ENCODE results near the gene KRTAP29-1.
"Not testable (repeated sequence)": the region's sequence is repeated elsewhere in the genome, so short reads cannot be mapped to it uniquely, and the experiment has no call there.

The KRTAP29-1 gene

DNA sequence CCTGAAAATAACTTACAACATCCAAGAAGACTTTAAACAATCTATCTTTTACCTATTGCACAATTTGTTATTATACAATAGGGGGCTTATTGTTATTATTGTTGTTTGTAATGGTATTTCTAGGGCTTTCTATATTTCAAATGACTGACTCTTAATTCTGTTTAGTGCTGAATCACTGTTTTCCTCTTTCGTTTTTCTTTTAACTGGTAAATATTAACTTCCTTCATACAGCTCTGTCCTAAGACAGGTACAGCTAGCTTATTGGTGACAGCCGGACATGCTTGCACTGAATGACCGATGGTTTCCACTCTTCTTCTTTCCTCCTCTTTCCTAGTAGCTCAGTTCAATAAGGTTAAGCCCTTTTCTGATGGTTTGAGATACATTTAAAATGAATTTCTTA is 15.6 kb downstream of the KRTAP29-1 start:
- H3K4me1 Mint-ChIP-seq: peaks cover 4% of the 10 kb centered on the region
- no peak overlapping the region for H3K4me3 Mint-ChIP-seq
- H3K9me3 Mint-ChIP-seq: no peaks in the 10 kb centered on the region
- no peak for ATAC-seq
- no peaks in the 10 kb centered on the region for H3K36me3 Mint-ChIP-seq
- H3K27me3 Mint-ChIP-seq: peaks cover 14% of the 10 kb centered on the region
- no peak overlapping the region for H3K27ac Mint-ChIP-seq

DNA sequence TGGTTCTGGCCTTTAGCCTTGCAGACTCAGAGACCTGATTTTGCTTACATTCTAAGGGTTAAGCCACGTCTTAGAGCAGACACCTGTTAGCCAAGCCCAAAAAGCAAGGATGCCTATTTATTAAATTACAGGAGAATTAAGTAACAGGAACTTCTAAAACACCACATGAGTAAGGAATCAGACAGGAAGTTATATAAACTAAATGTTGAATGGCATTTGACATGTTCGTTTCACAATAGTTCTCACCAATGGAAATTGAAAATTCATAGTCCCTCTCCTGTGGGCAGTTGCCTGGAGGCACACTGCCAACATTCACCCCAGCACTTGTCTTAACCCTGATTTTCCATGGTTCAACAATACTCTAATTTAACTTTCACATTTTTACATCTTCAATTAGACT is 18.1 kb downstream of the KRTAP29-1 start:
- no peaks in the 10 kb centered on the region for H3K9me3 Mint-ChIP-seq
- ATAC-seq: no peak
- no peaks in the 10 kb centered on the region for H3K36me3 Mint-ChIP-seq
- H3K27ac Mint-ChIP-seq: no peak overlapping the region
- no peak overlapping the region for H3K4me3 Mint-ChIP-seq
- peaks cover 4% of the 10 kb centered on the region for H3K4me1 Mint-ChIP-seq
- peaks cover 9% of the 10 kb centered on the region for H3K27me3 Mint-ChIP-seq

DNA sequence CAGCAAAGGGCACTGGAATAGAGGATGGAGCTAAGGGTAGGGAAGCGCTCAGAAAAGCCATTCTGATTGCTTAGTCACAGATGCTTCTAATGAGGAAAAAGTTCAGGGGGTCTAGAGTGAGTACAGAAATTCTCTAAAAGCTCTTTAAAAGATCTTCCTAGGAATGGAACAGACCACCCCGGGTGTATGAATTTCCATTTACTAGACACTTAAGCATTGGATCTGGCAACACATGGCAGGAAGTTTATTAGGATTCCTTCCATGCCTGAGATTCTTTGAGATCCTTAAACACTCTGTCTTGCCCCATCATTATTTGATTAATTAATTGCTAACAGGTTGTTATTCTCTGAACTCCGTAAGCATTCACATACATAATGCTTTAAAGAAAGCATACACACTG is 18.6 kb downstream of the KRTAP29-1 start:
- Mint-ChIP-seq H3K4me1 (peaks cover 3% of the 10 kb centered on the region), H3K27me3 (peaks cover 9% of the 10 kb centered on the region), H3K36me3 (no peaks in the 10 kb centered on the region), H3K27ac (no peak overlapping the region), H3K9me3 (no peaks in the 10 kb centered on the region), H3K4me3 (no peak overlapping the region)
- no peak for ATAC-seq

DNA sequence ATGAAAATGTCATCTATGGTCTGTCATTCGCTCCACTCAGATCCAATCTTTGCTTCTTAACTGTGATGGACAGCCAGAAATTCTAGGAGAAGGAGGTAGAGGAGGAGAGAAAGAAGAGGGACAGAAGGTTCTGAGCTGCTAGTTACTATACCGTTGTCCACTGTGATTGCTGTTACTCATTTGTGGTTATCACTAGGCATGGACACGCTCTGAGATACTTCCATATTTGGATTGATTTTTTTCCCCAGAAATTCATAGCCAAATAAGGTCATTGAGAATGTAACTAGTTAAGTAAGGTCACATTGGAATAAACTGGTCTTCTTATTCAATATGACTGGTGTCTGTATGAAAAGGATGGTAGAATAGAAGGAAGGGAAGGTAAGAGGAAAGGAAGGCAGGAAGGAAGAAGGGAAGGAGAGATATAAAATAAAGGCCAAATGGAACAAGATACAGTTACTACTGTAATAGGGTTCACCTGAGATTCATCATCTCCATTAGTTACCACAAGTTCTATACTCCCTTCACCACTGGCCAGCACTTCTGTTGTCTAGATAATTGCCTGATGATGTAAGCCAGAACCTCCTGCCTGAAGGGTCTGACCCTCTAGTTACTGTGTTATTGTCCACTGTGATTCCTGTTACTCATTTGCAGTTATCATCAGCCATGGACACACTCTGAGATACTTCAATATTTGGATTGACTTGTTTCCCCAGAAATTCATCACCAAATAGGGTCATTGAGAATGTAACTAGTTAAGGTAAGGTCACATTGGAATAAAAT is 24.3 kb downstream of the KRTAP29-1 start:
- Mint-ChIP-seq H3K4me1 (no peaks in the 10 kb centered on the region), H3K36me3 (no peaks in the 10 kb centered on the region), H3K27me3 (peaks cover 22% of the 10 kb centered on the region), H3K9me3 (no peaks in the 10 kb centered on the region), H3K4me3 (no peak overlapping the region), H3K27ac (no peak overlapping the region)
- no peak for ATAC-seq

DNA sequence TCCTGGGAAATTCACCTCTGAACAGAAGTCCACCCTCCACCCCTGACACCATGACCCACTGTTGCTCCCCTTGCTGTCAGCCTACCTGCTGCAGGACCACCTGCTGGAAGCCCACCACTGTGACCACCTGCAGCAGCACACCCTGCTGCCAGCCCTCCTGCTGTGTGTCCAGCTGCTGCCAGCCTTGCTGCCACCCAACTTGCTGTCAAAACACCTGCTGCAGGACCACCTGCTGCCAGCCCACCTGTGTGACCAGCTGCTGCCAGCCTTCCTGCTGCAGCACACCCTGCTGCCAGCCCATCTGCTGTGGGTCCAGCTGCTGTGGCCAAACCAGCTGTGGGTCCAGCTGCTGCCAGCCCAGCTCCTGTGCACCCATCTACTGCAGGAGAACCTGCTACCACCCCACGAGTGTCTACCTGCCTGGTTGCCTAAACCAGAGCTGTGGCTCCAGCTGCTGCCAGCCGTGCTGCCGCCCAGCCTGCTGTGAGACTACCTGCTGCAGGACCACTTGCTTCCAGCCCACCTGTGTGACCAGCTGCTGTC is 26.9 kb downstream of the KRTAP29-1 start, which contains the start of gene KRTAP9-7:
Gene KRTAP9-7, plus strand, starts transcription at position 51 of the 543 bp plus-strand sequence. Its CDS starts 0 bp downstream, at position 51.
- not testable (repeated sequence) for H3K4me3 Mint-ChIP-seq, H3K4me1 Mint-ChIP-seq

DNA sequence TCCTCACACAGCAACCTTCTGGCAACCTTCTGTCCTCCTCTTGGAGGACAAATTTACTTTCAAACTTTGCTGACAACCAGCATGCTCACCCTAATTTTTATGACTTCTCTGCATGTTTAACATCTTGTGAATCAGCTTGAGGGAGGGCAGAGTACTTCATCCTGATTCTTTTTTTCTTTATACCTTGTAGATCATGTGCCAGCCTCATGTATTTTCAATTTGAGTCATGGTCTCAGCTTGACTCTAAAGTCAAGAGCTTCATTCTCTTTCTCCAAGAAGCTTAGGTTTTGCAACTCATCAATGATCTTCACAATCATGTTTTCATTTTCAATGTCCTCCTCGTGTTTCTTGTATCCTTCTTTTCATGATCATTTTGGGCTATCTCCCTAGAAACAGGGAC is 30.8 kb downstream of the KRTAP29-1 start:
- Mint-ChIP-seq H3K4me1 (no peaks in the 10 kb centered on the region), H3K9me3 (no peaks in the 10 kb centered on the region), H3K36me3 (no peaks in the 10 kb centered on the region), H3K4me3 (no peak overlapping the region), H3K27ac (no peak overlapping the region), H3K27me3 (peaks cover 40% of the 10 kb centered on the region)
- no peak for ATAC-seq

More for the DNA sequence above, 26.9 kb downstream of the KRTAP29-1 start, which contains the start of gene KRTAP9-7:
- H3K27me3 Mint-ChIP-seq: peaks cover 24% of the 10 kb centered on the region
- H3K36me3 Mint-ChIP-seq, H3K27ac Mint-ChIP-seq, H3K9me3 Mint-ChIP-seq, ATAC-seq: not testable (repeated sequence)

DNA sequence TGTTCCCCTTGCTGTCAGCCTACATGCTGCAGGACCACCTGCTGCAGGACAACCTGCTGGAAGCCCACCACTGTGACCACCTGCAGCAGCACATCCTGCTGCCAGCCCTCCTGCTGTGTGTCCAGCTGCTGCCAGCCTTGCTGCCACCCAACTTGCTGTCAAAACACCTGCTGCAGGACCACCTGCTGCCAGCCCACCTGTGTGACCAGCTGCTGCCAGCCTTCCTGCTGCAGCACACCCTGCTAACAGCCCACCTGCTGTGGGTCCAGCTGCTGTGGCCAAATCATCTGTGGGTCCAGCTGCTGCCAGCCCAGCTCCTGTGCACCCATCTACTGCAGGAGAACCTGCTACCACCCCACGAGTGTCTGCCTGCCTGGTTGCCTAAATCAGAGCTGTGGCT is 31.3 kb downstream of the KRTAP29-1 start:
- H3K4me3 Mint-ChIP-seq, H3K4me1 Mint-ChIP-seq, H3K9me3 Mint-ChIP-seq, H3K27ac Mint-ChIP-seq, ATAC-seq, H3K36me3 Mint-ChIP-seq: not testable (repeated sequence)
- H3K27me3 Mint-ChIP-seq: peaks cover 40% of the 10 kb centered on the region

DNA sequence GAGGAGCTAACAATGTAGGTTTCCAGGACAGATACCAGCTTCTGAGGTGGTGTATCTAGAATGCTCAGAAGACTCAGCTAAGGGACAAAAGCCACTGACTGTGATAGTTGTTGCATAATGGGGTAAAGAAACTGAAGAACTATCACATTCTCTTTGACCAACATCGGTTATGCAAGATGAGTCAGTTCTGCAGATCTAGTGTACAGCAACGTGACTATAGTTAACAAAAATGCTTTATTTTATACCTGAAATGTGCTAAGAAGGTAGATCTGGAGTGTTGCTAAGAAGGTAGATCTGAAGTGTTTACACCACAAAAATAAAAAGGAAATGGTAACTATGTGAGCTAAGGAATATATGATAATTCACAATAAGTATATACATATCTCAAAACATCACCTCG is 34.9 kb downstream of the KRTAP29-1 start:
- no peaks in the 10 kb centered on the region for H3K36me3 Mint-ChIP-seq
- no peak overlapping the region for H3K4me3 Mint-ChIP-seq
- no peak for ATAC-seq
- H3K9me3 Mint-ChIP-seq: peaks cover 3% of the 10 kb centered on the region
- no peak overlapping the region for H3K27ac Mint-ChIP-seq
- no peaks in the 10 kb centered on the region for H3K4me1 Mint-ChIP-seq
- H3K27me3 Mint-ChIP-seq: peaks cover 51% of the 10 kb centered on the region

DNA sequence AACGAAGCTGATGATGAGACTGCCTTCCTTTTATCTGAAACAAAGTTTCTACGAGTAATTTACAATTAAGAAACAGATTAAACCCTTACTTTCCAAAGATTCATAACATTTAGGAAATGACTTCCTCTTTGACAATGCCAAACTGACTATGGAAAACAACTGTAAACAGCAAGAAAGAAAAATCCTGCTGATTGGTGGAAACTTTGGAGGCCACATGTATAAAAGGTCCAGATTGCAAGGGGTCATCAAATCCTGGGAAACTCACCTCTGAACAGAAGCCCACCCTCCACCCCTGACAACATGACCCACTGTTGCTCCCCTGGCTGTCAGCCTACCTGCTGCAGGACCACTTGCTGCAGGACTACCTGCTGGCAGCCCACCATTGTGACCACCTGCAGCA is 37.6 kb downstream of the KRTAP29-1 start, which contains the start of gene KRTAP9-6:
Gene KRTAP9-6, plus strand, starts transcription at position 301 of the 400 bp plus-strand sequence. Its CDS starts 0 bp downstream, at position 301.
- no peak within 1 kb of the TSS for H3K27ac Mint-ChIP-seq
- no peak for ATAC-seq
- H3K9me3 Mint-ChIP-seq: peaks cover 3% of the 10 kb centered on the region
- H3K27me3 Mint-ChIP-seq: peaks cover 54% of the 10 kb centered on the region
- no peaks in the 10 kb centered on the region for H3K4me1 Mint-ChIP-seq
- H3K4me3 Mint-ChIP-seq: no peak within 1 kb of the TSS
- no peaks in the 10 kb centered on the region for H3K36me3 Mint-ChIP-seq

DNA sequence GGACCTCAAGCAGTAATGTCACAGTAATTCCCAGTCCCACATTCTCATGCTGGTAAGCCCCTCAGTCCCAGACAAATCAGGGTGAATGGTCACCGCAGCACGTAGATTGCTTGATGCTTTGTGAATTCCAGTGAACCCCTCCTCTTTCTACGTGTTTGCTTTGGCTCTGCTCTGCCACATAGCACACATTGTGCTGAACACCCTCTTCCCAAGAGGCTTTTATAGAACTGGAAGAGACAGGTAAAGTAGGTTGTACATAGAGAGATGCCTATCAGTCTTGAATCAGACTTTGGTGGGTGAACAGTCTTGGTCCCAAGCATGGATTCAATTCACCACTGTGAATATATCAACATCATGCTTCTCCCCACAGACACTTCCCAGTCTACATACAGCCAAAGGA is 38.1 kb downstream of the KRTAP29-1 start:
- no peak for ATAC-seq
- no peaks in the 10 kb centered on the region for H3K36me3 Mint-ChIP-seq
- H3K27ac Mint-ChIP-seq: no peak overlapping the region
- peaks cover 57% of the 10 kb centered on the region for H3K27me3 Mint-ChIP-seq
- H3K4me1 Mint-ChIP-seq: no peaks in the 10 kb centered on the region
- peaks cover 3% of the 10 kb centered on the region for H3K9me3 Mint-ChIP-seq
- no peak overlapping the region for H3K4me3 Mint-ChIP-seq

DNA sequence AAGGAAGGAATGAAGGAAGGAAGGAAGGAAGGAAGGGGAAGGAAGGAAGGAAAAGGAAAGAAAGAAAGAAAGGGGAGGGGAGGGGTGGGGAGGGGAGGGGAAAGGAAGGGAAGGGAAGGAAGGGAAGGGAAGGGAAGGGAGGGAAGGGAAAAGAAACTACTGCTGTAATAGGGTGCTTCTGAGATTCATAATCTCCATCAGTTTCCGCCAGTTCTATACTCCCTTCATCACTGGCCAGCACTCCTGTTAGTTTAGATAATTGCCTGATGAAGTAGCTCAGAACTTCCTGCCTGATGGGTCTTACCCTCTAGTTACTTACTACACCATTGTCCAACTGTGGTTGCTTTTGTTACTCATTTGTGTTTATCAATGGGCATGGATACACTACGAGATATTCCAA is 39.4 kb downstream of the KRTAP29-1 start:
- H3K36me3 Mint-ChIP-seq: no peaks in the 10 kb centered on the region
- ATAC-seq: no peak
- H3K27ac Mint-ChIP-seq: no peak overlapping the region
- no peaks in the 10 kb centered on the region for H3K4me1 Mint-ChIP-seq
- H3K9me3 Mint-ChIP-seq: peaks cover 3% of the 10 kb centered on the region
- H3K27me3 Mint-ChIP-seq: peaks cover 59% of the 10 kb centered on the region
- H3K4me3 Mint-ChIP-seq: no peak overlapping the region

DNA sequence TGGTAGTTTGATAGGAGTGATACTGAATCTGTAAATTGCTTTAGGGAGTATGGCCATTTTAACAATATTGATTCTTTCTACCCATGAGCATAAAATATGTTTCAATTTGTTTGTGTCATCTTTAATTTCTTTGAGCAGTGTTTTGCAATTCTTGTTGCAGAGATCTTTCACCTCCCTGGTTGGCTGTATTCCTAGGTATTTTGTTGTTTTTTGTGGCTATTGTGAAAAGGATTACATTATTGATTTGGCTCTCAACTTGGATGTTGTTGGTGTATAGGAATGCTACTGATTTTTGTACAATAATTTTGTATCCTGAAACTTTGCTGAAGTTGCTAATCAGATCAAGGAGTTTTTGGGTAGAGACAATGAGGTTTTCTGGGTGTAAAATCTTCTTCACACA is 44.2 kb downstream of the KRTAP29-1 start:
- Mint-ChIP-seq H3K4me1 (no peaks in the 10 kb centered on the region), H3K27ac (no peak overlapping the region), H3K4me3 (no peak overlapping the region), H3K9me3 (peaks cover 3% of the 10 kb centered on the region), H3K27me3 (peaks cover 61% of the 10 kb centered on the region), H3K36me3 (no peaks in the 10 kb centered on the region)
- no peak for ATAC-seq

DNA sequence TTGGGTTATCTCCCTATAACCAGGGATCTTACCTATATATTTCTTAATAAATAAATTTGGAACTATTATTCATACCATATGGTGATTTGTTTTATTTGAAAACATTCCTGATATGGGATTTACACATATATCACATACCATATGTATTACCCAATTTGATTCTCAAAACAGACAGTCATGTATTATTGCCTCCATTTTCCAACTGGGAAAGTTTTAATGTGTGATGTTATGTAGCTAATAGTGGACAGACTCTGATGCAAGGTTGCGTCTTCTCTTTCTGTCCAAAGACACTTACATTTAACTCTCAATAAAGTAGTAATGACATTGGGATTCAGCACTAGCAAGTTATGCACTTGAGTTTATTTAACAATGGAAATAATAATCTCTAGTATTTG is 46.4 kb downstream of the KRTAP29-1 start:
- Mint-ChIP-seq H3K4me3 (no peak overlapping the region), H3K36me3 (no peaks in the 10 kb centered on the region), H3K27me3 (peaks cover 63% of the 10 kb centered on the region), H3K9me3 (no peaks in the 10 kb centered on the region), H3K4me1 (peaks cover 7% of the 10 kb centered on the region), H3K27ac (no peak overlapping the region)
- no peak for ATAC-seq

DNA sequence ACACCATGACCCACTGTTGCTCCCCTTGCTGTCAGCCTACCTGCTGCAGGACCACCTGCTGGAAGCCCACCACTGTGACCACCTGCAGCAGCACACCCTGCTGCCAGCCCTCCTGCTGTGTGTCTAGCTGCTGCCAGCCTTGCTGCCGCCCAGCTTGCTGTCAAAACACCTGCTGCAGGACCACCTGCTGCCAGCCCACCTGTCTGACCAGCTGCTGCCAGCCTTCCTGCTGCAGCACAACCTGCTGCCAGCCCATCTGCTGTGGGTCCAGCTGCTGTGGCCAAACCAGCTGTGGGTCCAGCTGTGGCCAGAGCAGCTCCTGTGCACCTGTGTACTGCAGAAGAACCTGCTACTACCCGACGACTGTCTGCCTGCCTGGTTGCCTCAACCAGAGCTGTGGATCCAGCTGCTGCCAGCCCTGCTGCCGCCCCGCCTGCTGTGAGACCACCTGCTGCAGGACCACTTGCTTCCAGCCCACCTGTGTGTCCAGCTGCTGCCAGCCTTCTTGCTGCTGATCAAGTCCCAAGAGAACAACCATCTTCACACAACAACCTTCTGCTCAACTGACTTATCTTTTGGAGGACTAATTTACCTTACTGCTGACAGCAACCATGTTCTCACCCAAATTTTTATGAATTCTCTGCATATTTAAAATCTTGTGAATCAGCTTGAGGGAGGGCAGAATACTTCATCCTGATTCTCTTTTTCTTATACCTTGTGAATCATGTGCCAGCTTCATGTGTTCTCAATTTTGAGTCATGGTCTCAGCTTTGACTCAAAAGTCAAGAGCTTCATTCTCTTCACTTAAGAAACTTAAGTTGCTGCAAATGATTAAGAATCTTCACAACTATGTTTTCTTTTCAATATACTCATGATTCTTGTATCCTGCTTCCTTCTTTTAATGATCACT is 47.0 kb downstream of the KRTAP29-1 start, which contains the start of gene KRTAP9-9:
Gene KRTAP9-9, plus strand, starts transcription at position 4 of the 910 bp plus-strand sequence.
- not testable (repeated sequence) for H3K4me3 Mint-ChIP-seq, H3K4me1 Mint-ChIP-seq, ATAC-seq, H3K27ac Mint-ChIP-seq, H3K9me3 Mint-ChIP-seq, H3K36me3 Mint-ChIP-seq
- peaks cover 62% of the 10 kb centered on the region for H3K27me3 Mint-ChIP-seq

DNA sequence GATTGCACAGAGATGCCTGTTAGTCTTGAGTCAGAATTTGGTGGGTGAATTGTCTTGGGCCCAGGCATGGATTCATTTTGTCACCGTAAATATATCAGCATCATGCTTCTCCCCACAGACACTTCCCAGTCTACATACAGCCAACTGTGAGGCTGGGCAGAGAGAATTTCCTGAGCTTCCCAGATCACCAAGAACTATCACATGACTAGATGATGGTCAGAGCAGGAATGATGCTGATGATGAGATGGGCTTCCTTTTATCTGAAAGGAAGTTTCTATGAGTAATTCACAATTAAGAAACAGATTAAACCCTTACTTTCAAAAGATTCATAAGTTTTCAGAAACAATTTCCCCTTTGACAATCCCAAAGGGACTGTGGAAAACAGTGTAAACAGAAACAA is 47.8 kb downstream of the KRTAP29-1 start:
- no peak overlapping the region for H3K4me3 Mint-ChIP-seq
- H3K27me3 Mint-ChIP-seq: peaks cover 62% of the 10 kb centered on the region
- no peaks in the 10 kb centered on the region for H3K9me3 Mint-ChIP-seq
- no peak overlapping the region for H3K27ac Mint-ChIP-seq
- no peaks in the 10 kb centered on the region for H3K36me3 Mint-ChIP-seq
- no peak for ATAC-seq
- peaks cover 7% of the 10 kb centered on the region for H3K4me1 Mint-ChIP-seq

All from stimulated activated memory B cell treated with anti-CD40 and anti-IgM and Interleukin-4, amounts not matched to agents 10 μg/mL and 1 μg/mL and 100 μg/mL, for 72 hours (primary cell).